Breast epithelium (tissue), 4 donors: Measurements from ENCODE around the gene DHRS1. TPM values are rescaled to one million over a fixed set of nuclear protein-coding genes. Genes with fewer than 3 reads are reported as not detected.

Source experiments
- DNase-seq, 2 donors: peaks; one replicate each; pipeline ENCODE4 v3.0.0-alpha.2; 2019; ENCODE audit warnings: low spot score in 2 of 2
- H3K27ac ChIP-seq, 2 donors: fragments of 200-600 bp; sonication (generic) in 1 of 2; one replicate each; pipeline ENCODE4 v1.5.1; 2016 to 2019; ENCODE audit warnings: mild to moderate bottlenecking in 1 of 2
- H3K27me3 ChIP-seq, 2 donors: fragments of 200-600 bp; sonication (generic) in 1 of 2; one replicate each; pipeline versions ENCODE4 v1.5.1 to v1.6.0; 2017 to 2019; ENCODE audit warnings: control low read depth in 1 of 2, mild to moderate bottlenecking in 1 of 2
- H3K36me3 ChIP-seq: fragments of 200-600 bp; one replicate; pipeline ENCODE4 v1.5.1; 2019
- H3K4me1 ChIP-seq, 2 donors: fragments of 200-600 bp; sonication (generic); one replicate each; pipeline ENCODE4 v1.5.1; 2016 to 2019; ENCODE audit warnings: control low read depth in 1 of 2
- H3K4me3 ChIP-seq, 3 donors: fragments of 200-600 bp; sonication (generic); 1 replicate in 2 of 3; 2 replicates in 1 of 3; pipeline ENCODE4 v1.5.1; 2016 to 2019; ENCODE audit warnings: mild to moderate bottlenecking in 3 of 3, moderate library complexity in 2 of 3
- H3K9me3 ChIP-seq, 2 donors: fragments of 200-600 bp; sonication (generic) in 1 of 2; one replicate each; pipeline ENCODE4 v1.5.1; 2016 to 2019; ENCODE audit warnings: control low read depth in 1 of 2
- POLR2A ChIP-seq: fragments of 450-650 bp; IDR thresholded peaks from one replicate; pipeline ENCODE4 v1.6.1; 2016; ENCODE audit warnings: antibody characterized with exemption, mild to moderate bottlenecking, moderate library complexity
- POLR2AphosphoS5 ChIP-seq, 3 donors: sonication (generic); formaldehyde crosslinking; IDR thresholded peaks; one replicate each; pipeline ENCODE4 v1.6.1; 2017; ENCODE audit warnings: antibody characterized with exemption in 3 of 3
- intact Hi-C: fragments of 100-400 bp; cut with DNase I; formaldehyde crosslinking; loops from one replicate; pipeline ENCODE4 v1.15.1; 2023; ENCODE audit warnings: low total_unique reads
- total RNA-seq, 3 donors: library from RNA; depleted of rRNA; stranded (reverse); fragments of >200 nt; gene quantifications; one replicate each; pipeline ENCODE4 v1.1.0, GENCODE V29; 2016
- TF ChIP-seq, protein P1 (sequence below), 3 donors: fragments of 450-650 bp; IDR thresholded peaks; one replicate each; pipeline ENCODE4 v1.5.1; 2016 to 2017; ENCODE audit warnings: antibody characterized with exemption in 3 of 3, mild to moderate bottlenecking in 3 of 3, moderate library complexity in 3 of 3

The DHRS1 gene
- total RNA-seq, 3 donors from 2014 or later: 21.9 to 45.7 (median 32.1) TPM

DNA sequence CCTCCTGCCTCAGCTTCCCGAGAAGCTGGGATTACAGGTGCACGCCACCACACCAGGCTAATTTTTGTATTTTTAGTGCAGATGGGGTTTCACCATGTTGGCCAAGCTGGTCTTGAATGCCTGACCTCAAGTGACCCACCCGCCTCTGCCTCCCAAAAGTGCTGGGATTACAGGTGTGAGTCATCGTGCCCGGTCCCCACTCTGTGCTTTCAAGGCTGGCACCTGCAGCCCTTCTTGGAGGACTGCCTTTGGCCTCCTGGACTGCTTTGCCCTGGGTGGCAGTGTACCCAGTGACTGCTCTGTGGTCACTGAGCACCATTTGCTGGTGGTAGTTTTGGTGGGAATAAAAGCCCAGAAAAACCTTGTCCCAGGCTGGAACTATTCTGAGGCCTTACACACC, 12.6 kb downstream of the DHRS1 start:
- Histone ChIP-seq H3K27me3 (no peaks in the 10 kb centered on the region), H3K9me3 (no peaks in the 10 kb centered on the region), H3K4me1 (no peaks in the 10 kb centered on the region), H3K36me3 (no peaks in the 10 kb centered on the region), H3K27ac (no peak overlapping the region), H3K4me3 (no peak overlapping the region)
- DNase-seq: no peak
- TF ChIP-seq POLR2A (no peak), POLR2AphosphoS5 (IDR thresholded peaks at IDR 0.05) (no peak)
- TF ChIP-seq, protein P1, sequence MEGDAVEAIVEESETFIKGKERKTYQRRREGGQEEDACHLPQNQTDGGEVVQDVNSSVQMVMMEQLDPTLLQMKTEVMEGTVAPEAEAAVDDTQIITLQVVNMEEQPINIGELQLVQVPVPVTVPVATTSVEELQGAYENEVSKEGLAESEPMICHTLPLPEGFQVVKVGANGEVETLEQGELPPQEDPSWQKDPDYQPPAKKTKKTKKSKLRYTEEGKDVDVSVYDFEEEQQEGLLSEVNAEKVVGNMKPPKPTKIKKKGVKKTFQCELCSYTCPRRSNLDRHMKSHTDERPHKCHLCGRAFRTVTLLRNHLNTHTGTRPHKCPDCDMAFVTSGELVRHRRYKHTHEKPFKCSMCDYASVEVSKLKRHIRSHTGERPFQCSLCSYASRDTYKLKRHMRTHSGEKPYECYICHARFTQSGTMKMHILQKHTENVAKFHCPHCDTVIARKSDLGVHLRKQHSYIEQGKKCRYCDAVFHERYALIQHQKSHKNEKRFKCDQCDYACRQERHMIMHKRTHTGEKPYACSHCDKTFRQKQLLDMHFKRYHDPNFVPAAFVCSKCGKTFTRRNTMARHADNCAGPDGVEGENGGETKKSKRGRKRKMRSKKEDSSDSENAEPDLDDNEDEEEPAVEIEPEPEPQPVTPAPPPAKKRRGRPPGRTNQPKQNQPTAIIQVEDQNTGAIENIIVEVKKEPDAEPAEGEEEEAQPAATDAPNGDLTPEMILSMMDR (IDR thresholded peaks at IDR 0.05): no peak
- intact Hi-C loops: no loop called here

DNA sequence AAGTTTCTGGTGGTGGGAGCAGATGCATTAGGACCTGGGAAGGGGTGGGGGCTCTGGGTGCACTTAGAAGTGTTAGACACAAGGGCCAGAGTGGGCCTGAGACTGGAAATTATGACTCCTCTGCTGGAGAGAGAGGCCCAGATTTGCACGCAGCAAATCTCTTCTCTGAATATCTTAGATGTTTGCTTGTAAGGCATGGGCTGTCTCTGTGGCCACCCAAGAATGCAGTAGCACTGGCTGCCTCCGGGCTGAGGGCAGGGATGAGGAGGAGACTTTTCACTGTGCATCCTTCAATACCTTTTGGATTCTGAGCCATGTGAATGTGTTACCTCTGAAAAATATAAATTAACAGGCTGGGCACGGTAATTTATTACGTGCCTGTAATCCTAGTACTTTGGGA, 14.2 kb downstream of the DHRS1 start:
- TF ChIP-seq, protein P1 (IDR thresholded peaks at IDR 0.05): no peak
- no peak for TF ChIP-seq POLR2AphosphoS5 (IDR thresholded peaks at IDR 0.05)
- no peak for TF ChIP-seq POLR2A
- no peak overlapping the region for H3K27ac ChIP-seq
- no peak for DNase-seq
- H3K27me3 ChIP-seq: no peaks in the 10 kb centered on the region
- intact Hi-C loops: no loop called here
- H3K4me1 ChIP-seq: no peaks in the 10 kb centered on the region
- H3K9me3 ChIP-seq: no peaks in the 10 kb centered on the region
- no peak overlapping the region for H3K4me3 ChIP-seq
- H3K36me3 ChIP-seq: no peaks in the 10 kb centered on the region

DNA sequence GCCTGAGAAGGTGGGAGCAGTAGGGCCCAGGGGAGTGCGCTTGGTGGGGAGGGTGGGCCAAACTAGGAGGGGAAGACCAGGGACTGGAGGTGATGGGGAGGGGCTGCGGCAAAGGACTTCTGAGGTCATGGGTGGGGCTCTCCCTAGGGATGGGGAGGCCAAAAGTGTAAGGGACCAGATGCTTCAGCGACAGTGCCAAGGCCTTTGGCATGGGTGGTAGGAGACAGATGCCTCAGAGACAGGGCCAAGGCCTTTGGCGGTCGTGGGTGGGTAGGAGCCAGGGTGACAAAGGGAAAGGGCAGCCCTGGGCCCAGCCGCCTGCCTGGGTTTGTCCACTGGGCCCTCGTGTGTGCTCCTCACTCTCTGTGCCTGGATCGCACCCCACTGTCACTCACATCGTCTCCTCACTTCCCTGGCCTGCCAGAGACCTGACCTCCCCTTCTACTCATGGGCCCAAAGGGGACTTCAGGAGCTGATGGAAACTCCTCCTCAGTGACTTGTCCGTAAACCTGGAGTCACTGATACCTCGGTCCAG, 15.0 kb downstream of the DHRS1 start:
- no peak overlapping the region for H3K4me3 ChIP-seq
- intact Hi-C loops: no loop called here
- no peaks in the 10 kb centered on the region for H3K36me3 ChIP-seq
- H3K9me3 ChIP-seq: no peaks in the 10 kb centered on the region
- no peaks in the 10 kb centered on the region for H3K4me1 ChIP-seq
- no peak for TF ChIP-seq POLR2AphosphoS5 (IDR thresholded peaks at IDR 0.05)
- TF ChIP-seq, protein P1 (IDR thresholded peaks at IDR 0.05): no peak
- TF ChIP-seq POLR2A: no peak
- no peak for DNase-seq
- no peak overlapping the region for H3K27ac ChIP-seq
- no peaks in the 10 kb centered on the region for H3K27me3 ChIP-seq

DNA sequence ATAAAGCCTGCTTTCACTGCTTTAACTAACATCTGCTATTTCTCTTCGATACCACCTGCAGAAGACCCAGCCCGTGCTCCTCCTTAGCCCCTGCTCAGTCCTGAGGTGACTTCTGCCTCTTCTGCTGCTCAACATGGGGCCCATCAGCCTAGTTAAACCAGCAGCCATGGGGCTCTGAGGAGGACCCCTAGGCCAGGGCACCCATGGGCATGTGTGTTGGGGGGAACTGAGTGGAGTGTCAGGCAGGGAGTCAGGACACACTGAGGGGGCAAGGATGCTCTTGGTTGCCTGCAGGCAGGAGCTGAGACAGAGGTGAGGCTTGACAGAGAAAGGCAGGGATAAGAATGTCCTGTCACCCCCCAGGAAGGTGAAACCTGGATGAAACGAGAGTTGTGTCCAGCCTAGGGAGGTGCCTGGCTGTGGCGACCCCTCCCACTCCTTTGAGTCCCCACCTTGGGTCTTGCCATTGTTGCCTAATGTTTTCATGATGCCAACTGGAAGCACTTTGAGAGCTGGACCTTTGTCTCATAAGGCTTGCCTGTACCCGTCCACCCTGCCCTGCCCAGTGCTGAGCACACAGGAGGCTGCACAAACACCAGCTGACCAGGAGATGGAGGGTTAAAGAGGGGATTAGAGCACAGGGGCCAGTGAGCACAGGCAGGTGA, 15.7 kb downstream of the DHRS1 start:
- H3K27ac ChIP-seq: no peak overlapping the region
- no peak for DNase-seq
- no peaks in the 10 kb centered on the region for H3K27me3 ChIP-seq
- no peak overlapping the region for H3K4me3 ChIP-seq
- intact Hi-C loops: no loop called here
- H3K9me3 ChIP-seq: no peaks in the 10 kb centered on the region
- H3K36me3 ChIP-seq: no peaks in the 10 kb centered on the region
- H3K4me1 ChIP-seq: no peaks in the 10 kb centered on the region
- TF ChIP-seq, protein P1 (IDR thresholded peaks at IDR 0.05): no peak
- TF ChIP-seq POLR2AphosphoS5 (IDR thresholded peaks at IDR 0.05): no peak
- no peak for TF ChIP-seq POLR2A

DNA sequence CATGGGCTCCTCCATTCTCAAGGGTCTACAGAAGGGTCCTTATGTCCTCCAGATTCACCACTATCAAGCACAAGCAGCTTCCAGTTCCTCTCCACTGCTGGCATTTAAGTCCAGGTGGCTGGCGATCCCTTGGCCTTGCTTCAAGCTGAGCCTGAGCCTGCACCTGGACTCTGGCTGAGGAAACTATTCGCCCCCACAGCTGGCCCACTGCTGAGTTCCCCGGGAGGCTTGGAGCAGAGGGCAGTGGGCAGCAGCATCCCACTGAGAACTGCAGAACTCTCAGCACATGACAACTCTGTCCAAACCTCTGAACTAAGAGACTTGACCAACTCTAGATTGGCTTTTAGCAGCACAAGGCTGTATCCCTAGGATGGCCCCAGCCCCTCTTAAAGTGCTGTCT, 16.8 kb downstream of the DHRS1 start:
- no peaks in the 10 kb centered on the region for H3K36me3 ChIP-seq
- no peaks in the 10 kb centered on the region for H3K27me3 ChIP-seq
- H3K27ac ChIP-seq: no peak overlapping the region
- H3K4me1 ChIP-seq: no peaks in the 10 kb centered on the region
- TF ChIP-seq POLR2A: no peak
- TF ChIP-seq, protein P1 (IDR thresholded peaks at IDR 0.05): no peak
- no peak for TF ChIP-seq POLR2AphosphoS5 (IDR thresholded peaks at IDR 0.05)
- no peak for DNase-seq
- H3K4me3 ChIP-seq: no peak overlapping the region
- H3K9me3 ChIP-seq: no peaks in the 10 kb centered on the region
- intact Hi-C loops: no loop called here
